ENCODE data around the gene CELA2A. TPM values are rescaled to one million over a fixed set of nuclear protein-coding genes. Genes with fewer than 3 reads are reported as not detected.

The CELA2A gene
- total and polyA plus RNA-seq, 4 donors, result 0.11 to 1.5 (median 0.20) TPM; not detected in 1

DNA sequence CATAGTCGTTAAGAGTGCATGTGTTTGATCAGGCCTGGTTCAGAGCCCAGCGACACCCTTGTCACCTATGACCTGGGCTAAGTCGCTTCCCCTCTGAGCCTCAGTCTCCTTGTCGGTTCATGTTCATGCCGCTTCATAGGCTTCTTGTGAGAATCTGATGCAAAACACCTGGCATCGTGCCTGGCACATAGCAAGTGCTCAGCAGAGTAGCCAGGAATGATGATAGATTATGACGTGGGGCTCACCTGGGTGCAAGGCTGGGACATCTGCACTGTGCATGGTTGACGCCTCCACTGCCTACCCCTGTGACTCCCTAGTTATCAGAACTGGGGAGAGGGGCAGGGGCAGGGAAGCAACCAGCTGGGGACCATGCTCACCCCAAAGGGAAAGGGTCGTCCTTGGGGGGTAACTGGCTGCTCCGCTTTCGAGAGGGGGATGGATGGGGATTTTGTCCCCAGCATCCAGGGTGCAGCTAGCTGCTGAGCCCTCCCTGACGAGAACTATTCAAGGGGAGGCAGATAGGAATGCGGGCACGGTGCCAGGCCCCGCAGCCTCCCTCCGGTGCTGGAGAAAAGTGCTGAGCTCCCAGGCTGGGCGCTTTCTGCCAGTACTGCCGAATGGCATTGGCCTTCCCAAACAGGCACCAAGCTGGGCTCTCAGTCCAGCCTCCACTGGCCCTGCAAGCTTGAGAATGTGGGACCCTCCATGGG is 37.6 kb upstream of the CELA2A start:
- ATAC-seq (ENCODE audit: insufficient read depth, low FRiP score) (no peak), DNase-seq (no peak)

DNA sequence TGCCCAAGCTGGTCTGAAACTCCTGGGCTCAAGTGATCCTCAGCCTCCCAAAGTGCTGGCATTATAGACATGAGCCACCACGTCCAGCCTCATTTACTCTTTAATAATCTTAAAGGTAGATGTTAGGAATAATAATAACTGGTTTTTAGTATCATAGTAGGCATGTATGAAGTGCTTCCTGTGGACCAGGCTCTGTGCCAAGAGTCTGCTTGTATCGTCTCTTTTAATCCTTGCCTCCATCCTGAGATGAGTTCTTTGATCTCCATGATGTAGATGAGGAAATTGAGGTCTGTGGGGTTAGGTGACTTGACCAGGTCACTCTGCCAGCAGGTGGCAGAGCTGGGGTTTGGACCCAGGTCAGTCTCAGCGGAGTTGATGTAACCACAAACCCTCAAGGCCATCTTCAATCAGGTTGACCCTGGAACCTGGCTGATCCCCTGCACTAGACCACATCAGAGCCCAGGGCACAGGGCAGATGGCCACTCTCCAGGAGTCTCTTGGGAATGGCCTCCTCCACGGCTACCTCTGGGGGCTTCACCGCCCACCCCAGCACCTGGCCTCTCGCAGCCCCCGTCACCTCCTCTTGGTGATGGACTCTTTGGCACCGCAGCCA is 35.6 kb upstream of the CELA2A start:
- no peak for ATAC-seq (ENCODE audit: insufficient read depth, low FRiP score)

More for the DNA sequence above, 37.6 kb upstream of the CELA2A start:
- Histone ChIP-seq H3K4me3 (no peak overlapping the region), H3K9ac (ENCODE audit: insufficient read depth in 1 of 2, low read length in 2 of 2) (no peak overlapping the region), H3K27me3 (ENCODE audit: control insufficient read depth in 3 of 3, insufficient read depth in 3 of 3, low read length in 2 of 3) (no peaks in the 10 kb centered on the region), H3K27ac (ENCODE audit: low read depth in 1 of 2, low read length in 1 of 2) (no peak overlapping the region), H3K4me1 (ENCODE audit: control insufficient read depth in 5 of 5, insufficient read depth in 5 of 5, low read length in 5 of 5) (peaks cover 0 to 15% (median 0%) of the 10 kb centered on the region in 5 donors), H3K36me3 (ENCODE audit: control insufficient read depth in 4 of 4, insufficient read depth in 4 of 4, low read length in 4 of 4) (peaks cover 0 to 2% (median 0%) of the 10 kb centered on the region in 4 donors), H3K9me3 (ENCODE audit: control insufficient read depth in 4 of 4, insufficient read depth in 3 of 4, low read length in 3 of 4) (no peaks in the 10 kb centered on the region)
- 79 to 87% methylated on average over 18 of the region's 18 CpGs for WGBS, 2 donors
- TF ChIP-seq, protein P1, sequence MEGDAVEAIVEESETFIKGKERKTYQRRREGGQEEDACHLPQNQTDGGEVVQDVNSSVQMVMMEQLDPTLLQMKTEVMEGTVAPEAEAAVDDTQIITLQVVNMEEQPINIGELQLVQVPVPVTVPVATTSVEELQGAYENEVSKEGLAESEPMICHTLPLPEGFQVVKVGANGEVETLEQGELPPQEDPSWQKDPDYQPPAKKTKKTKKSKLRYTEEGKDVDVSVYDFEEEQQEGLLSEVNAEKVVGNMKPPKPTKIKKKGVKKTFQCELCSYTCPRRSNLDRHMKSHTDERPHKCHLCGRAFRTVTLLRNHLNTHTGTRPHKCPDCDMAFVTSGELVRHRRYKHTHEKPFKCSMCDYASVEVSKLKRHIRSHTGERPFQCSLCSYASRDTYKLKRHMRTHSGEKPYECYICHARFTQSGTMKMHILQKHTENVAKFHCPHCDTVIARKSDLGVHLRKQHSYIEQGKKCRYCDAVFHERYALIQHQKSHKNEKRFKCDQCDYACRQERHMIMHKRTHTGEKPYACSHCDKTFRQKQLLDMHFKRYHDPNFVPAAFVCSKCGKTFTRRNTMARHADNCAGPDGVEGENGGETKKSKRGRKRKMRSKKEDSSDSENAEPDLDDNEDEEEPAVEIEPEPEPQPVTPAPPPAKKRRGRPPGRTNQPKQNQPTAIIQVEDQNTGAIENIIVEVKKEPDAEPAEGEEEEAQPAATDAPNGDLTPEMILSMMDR (IDR thresholded peaks at IDR 0.05; ENCODE audit: control extremely low read depth, extremely low read depth), result no peak

DNA sequence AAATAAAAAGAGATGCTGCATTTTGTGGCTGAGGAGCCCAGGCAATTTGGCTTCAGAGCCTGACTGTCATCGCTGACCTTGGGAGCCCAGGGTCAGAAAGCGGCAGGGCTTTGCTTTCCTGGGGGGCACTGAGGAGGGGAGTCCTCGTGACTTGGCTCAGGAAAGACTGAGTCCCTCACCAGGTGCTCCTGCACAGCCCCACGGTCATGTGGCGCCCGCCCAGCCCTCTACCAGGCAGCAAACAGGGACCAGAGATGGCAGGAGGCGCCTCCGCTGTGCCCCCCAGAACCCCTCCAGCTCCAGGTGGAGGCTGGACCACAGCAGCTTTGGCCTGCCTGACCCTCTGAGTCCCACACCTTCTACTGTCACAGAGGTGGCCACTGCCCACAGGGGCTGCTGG is 33.7 kb upstream of the CELA2A start:
- WGBS, 2 donors, result 97 to 99% methylated on average over 8 of the region's 8 CpGs
- Histone ChIP-seq H3K27me3 (ENCODE audit: control insufficient read depth in 3 of 3, insufficient read depth in 3 of 3, low read length in 2 of 3) (no peaks in the 10 kb centered on the region), H3K27ac (ENCODE audit: low read depth in 1 of 2, low read length in 1 of 2) (no peak overlapping the region), H3K9me3 (ENCODE audit: control insufficient read depth in 4 of 4, insufficient read depth in 3 of 4, low read length in 3 of 4) (no peaks in the 10 kb centered on the region), H3K4me3 (no peak overlapping the region), H3K4me1 (ENCODE audit: control insufficient read depth in 5 of 5, insufficient read depth in 5 of 5, low read length in 5 of 5) (peaks cover 0 to 16% (median 6%) of the 10 kb centered on the region in 5 donors), H3K9ac (ENCODE audit: insufficient read depth in 1 of 2, low read length in 2 of 2) (no peak overlapping the region), H3K36me3 (ENCODE audit: control insufficient read depth in 4 of 4, insufficient read depth in 4 of 4, low read length in 4 of 4) (peaks cover 0 to 21% (median 0%) of the 10 kb centered on the region in 4 donors)
- TF ChIP-seq, protein P1 (IDR thresholded peaks at IDR 0.05; ENCODE audit: control extremely low read depth, extremely low read depth), result no peak
- DNase-seq, result no peak
- no peak for ATAC-seq (ENCODE audit: insufficient read depth, low FRiP score)

More for the DNA sequence above, 35.6 kb upstream of the CELA2A start:
- H3K9me3 ChIP-seq (ENCODE audit: control insufficient read depth in 4 of 4, insufficient read depth in 3 of 4, low read length in 3 of 4), result no peaks in the 10 kb centered on the region
- no peak overlapping the region for H3K27ac ChIP-seq (ENCODE audit: low read depth in 1 of 2, low read length in 1 of 2)
- no peaks in the 10 kb centered on the region for H3K27me3 ChIP-seq (ENCODE audit: control insufficient read depth in 3 of 3, insufficient read depth in 3 of 3, low read length in 2 of 3)
- no peak overlapping the region for H3K9ac ChIP-seq (ENCODE audit: insufficient read depth in 1 of 2, low read length in 2 of 2)
- TF ChIP-seq, protein P1 (IDR thresholded peaks at IDR 0.05; ENCODE audit: control extremely low read depth, extremely low read depth), result no peak
- 88 to 90% methylated on average over 8 of the region's 8 CpGs for WGBS, 2 donors
- H3K4me1 ChIP-seq (ENCODE audit: control insufficient read depth in 5 of 5, insufficient read depth in 5 of 5, low read length in 5 of 5), result peaks cover 0 to 12% (median 0%) of the 10 kb centered on the region in 5 donors
- no peak overlapping the region for H3K4me3 ChIP-seq
- peaks cover 0 to 6% (median 0%) of the 10 kb centered on the region in 4 donors for H3K36me3 ChIP-seq (ENCODE audit: control insufficient read depth in 4 of 4, insufficient read depth in 4 of 4, low read length in 4 of 4)
- DNase-seq, result no peak
